ENCODE results near the gene NAA40.

Gene NAA40

GRCh38 chr11:63901660-63902059, 37.1 kb upstream of the NAA40 start:
- peak; percentile 67 for ATAC-seq

GRCh38 chr11:63903884-63904283, 34.9 kb upstream of the NAA40 start:
- ATAC-seq: no peak
- TF ChIP-seq PATZ1 (CRISPR knock-in tag; IDR thresholded peaks at IDR 0.05; ENCODE audit: borderline replicate concordance): no peak
- TF ChIP-seq CSRNP3 (CRISPR knock-in tag; IDR thresholded peaks at IDR 0.05): no peak

More at GRCh38 chr11:63901660-63902059, 37.1 kb upstream of the NAA40 start:
- TF ChIP-seq BACH2 (CRISPR knock-in tag; IDR thresholded peaks at IDR 0.05; ENCODE audit: borderline replicate concordance) (no peak), ZFP30 (CRISPR knock-in tag; IDR thresholded peaks at IDR 0.05) (no peak)

DNA sequence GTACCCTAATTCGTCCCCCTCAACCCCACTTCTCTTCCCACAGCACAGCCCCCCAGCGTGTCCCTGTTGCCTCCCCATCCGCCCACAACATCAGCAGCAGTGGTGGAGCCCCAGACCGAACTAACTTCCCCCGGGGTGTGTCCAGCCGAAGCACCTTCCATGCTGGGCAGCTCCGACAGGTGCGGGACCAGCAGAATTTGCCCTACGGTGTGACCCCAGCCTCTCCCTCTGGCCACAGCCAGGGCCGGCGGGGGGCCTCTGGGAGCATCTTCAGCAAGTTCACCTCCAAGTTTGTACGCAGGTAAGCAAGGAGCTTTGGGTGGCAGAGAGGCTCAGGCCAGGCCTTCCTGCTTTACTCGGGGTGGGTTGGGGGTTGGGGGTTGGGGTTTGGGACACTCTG, 34.1 kb upstream of the NAA40 start:
- TF ChIP-seq TOX (CRISPR knock-in tag; IDR thresholded peaks at IDR 0.05; ENCODE audit: borderline replicate concordance): no peak
- no peak for TF ChIP-seq PPARA (CRISPR knock-in tag; IDR thresholded peaks at IDR 0.05; ENCODE audit: borderline replicate concordance)
- TF ChIP-seq ZNF8 (CRISPR knock-in tag; IDR thresholded peaks at IDR 0.05): no peak
- TF ChIP-seq ZC3H10 (CRISPR knock-in tag; IDR thresholded peaks at IDR 0.05): no peak
- TF ChIP-seq GLIS3 (CRISPR knock-in tag; IDR thresholded peaks at IDR 0.05): no peak
- no peak for ATAC-seq

- ATAC-seq: no peak
- TF ChIP-seq ZFP3 (CRISPR knock-in tag; IDR thresholded peaks at IDR 0.05): no peak
- TF ChIP-seq, protein P1, sequence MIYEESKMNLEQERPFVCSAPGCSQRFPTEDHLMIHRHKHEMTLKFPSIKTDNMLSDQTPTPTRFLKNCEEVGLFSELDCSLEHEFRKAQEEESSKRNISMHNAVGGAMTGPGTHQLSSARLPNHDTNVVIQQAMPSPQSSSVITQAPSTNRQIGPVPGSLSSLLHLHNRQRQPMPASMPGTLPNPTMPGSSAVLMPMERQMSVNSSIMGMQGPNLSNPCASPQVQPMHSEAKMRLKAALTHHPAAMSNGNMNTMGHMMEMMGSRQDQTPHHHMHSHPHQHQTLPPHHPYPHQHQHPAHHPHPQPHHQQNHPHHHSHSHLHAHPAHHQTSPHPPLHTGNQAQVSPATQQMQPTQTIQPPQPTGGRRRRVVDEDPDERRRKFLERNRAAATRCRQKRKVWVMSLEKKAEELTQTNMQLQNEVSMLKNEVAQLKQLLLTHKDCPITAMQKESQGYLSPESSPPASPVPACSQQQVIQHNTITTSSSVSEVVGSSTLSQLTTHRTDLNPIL (CRISPR knock-in tag; IDR thresholded peaks at IDR 0.05; ENCODE audit: low read depth): no peak
- TF ChIP-seq PATZ1 (CRISPR knock-in tag; IDR thresholded peaks at IDR 0.05; ENCODE audit: borderline replicate concordance): no peak
- no peak for TF ChIP-seq TSHZ2 (CRISPR knock-in tag; IDR thresholded peaks at IDR 0.05)
- TF ChIP-seq OSR1 (CRISPR knock-in tag; IDR thresholded peaks at IDR 0.05): no peak
- no peak for TF ChIP-seq GLIS3 (CRISPR knock-in tag; IDR thresholded peaks at IDR 0.05)
- no peak for TF ChIP-seq ZC3H10 (CRISPR knock-in tag; IDR thresholded peaks at IDR 0.05)
- TF ChIP-seq ZNF565 (CRISPR knock-in tag; conservative IDR thresholded peaks at IDR 0.05; ENCODE audit: low read depth): no peak
- TF ChIP-seq PPARA (CRISPR knock-in tag; IDR thresholded peaks at IDR 0.05; ENCODE audit: borderline replicate concordance): no peak
- TF ChIP-seq BACH2 (CRISPR knock-in tag; IDR thresholded peaks at IDR 0.05; ENCODE audit: borderline replicate concordance): no peak
- TF ChIP-seq ZFP30 (CRISPR knock-in tag; IDR thresholded peaks at IDR 0.05): no peak
- no peak for TF ChIP-seq TOX (CRISPR knock-in tag; IDR thresholded peaks at IDR 0.05; ENCODE audit: borderline replicate concordance)
- TF ChIP-seq ZNF8 (CRISPR knock-in tag; IDR thresholded peaks at IDR 0.05): no peak
- no peak for TF ChIP-seq RARB (CRISPR knock-in tag; IDR thresholded peaks at IDR 0.05)
- no peak for TF ChIP-seq SNAI2 (CRISPR knock-in tag; IDR thresholded peaks at IDR 0.05)
- no peak for TF ChIP-seq CSDC2 (CRISPR knock-in tag; IDR thresholded peaks at IDR 0.05)
- no peak for TF ChIP-seq POU6F1 (CRISPR knock-in tag; IDR thresholded peaks at IDR 0.05; ENCODE audit: borderline replicate concordance, low read depth)
- TF ChIP-seq ISL1 (CRISPR knock-in tag; IDR thresholded peaks at IDR 0.05): no peak
- TF ChIP-seq ESRRG (CRISPR knock-in tag; IDR thresholded peaks at IDR 0.05): no peak
- TF ChIP-seq ARNTL (CRISPR knock-in tag; IDR thresholded peaks at IDR 0.05; ENCODE audit: borderline replicate concordance, low read depth): no peak
These were observed 33.6 kb upstream of the NAA40 start for GRCh38 chr11:63905179-63905578.

All from SK-N-SH treated with all-trans-retinoic acid at 6 μM for 48 hours (cell line).